ENCODE measurements around the gene SPECC1L.

The SPECC1L gene

DNA sequence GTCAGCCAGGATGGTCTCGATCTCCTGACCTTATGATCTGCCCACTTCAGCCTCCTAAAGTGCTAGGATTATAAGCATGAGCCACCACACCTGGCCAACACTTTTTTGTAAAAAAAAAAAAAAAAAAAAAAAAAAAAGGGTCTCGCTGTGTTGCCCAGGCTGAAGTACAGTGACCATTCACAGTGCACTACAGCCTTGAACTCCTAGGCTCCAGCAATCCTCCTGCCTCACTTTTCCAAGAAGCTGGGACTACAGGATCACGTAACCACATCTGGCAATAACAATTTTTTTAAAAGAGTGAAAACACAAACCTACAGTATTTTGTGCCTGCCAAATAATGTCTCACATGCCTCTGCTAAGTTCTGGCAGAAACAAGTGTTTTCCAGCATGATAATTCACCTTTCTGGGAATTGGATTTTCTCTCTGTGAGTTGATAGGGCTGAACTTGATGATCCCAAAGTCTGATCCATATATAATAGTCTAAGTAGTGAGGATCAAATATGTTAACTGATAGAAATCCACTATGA lies 187.3 kb downstream of the SPECC1L start:
- no peak for TF ChIP-seq EZH2phosphoT487 (IDR thresholded peaks at IDR 0.05; ENCODE audit: borderline replicate concordance)
- TF ChIP-seq, protein P1, sequence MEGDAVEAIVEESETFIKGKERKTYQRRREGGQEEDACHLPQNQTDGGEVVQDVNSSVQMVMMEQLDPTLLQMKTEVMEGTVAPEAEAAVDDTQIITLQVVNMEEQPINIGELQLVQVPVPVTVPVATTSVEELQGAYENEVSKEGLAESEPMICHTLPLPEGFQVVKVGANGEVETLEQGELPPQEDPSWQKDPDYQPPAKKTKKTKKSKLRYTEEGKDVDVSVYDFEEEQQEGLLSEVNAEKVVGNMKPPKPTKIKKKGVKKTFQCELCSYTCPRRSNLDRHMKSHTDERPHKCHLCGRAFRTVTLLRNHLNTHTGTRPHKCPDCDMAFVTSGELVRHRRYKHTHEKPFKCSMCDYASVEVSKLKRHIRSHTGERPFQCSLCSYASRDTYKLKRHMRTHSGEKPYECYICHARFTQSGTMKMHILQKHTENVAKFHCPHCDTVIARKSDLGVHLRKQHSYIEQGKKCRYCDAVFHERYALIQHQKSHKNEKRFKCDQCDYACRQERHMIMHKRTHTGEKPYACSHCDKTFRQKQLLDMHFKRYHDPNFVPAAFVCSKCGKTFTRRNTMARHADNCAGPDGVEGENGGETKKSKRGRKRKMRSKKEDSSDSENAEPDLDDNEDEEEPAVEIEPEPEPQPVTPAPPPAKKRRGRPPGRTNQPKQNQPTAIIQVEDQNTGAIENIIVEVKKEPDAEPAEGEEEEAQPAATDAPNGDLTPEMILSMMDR (conservative IDR thresholded peaks at IDR 0.05; ENCODE audit: low read length), result no peak
- Histone ChIP-seq H3K4me2 (ENCODE audit: low read depth, low read length, poor library complexity, severe bottlenecking) (no peak overlapping the region), H3F3A (ENCODE audit: low read depth) (no peaks in the 10 kb centered on the region), H3K79me2 (ENCODE audit: insufficient read depth, low read length) (no peaks in the 10 kb centered on the region), H3K27me3 (ENCODE audit: insufficient read depth, low read length, poor library complexity, severe bottlenecking) (no peaks in the 10 kb centered on the region), H3K4me1 (ENCODE audit: insufficient read depth, low read length, poor library complexity, severe bottlenecking) (peaks cover 11% of the 10 kb centered on the region), H3K9ac (ENCODE audit: low read depth, low read length, poor library complexity, severe bottlenecking) (no peak overlapping the region), H3K36me3 (ENCODE audit: insufficient read depth, low read length) (no peaks in the 10 kb centered on the region), H3K9me3 (ENCODE audit: insufficient read depth, low read depth, low read length) (no peaks in the 10 kb centered on the region), H3K4me3 (ENCODE audit: low read length, poor library complexity, severe bottlenecking) (no peak overlapping the region), H3K9me2 (replicated peaks; ENCODE audit: low read depth, low read length) (no peaks in the 10 kb centered on the region), H2AFZ (ENCODE audit: low read length) (no peak overlapping the region), H4K20me1 (ENCODE audit: insufficient read depth, low read length, poor library complexity, severe bottlenecking) (no peaks in the 10 kb centered on the region)

- Histone ChIP-seq H3K9me2 (replicated peaks; ENCODE audit: low read depth, low read length) (no peaks in the 10 kb centered on the region), H3K27me3 (ENCODE audit: insufficient read depth, low read length, poor library complexity, severe bottlenecking) (no peaks in the 10 kb centered on the region), H4K20me1 (ENCODE audit: insufficient read depth, low read length, poor library complexity, severe bottlenecking) (no peaks in the 10 kb centered on the region), H3K4me1 (ENCODE audit: insufficient read depth, low read length, poor library complexity, severe bottlenecking) (peaks cover 11% of the 10 kb centered on the region), H3K9ac (ENCODE audit: low read depth, low read length, poor library complexity, severe bottlenecking) (no peak overlapping the region), H2AFZ (ENCODE audit: low read length) (0 out of 2 replicates have a peak overlapping the region, but pooled peaks have one; percentile 32), H3K4me2 (ENCODE audit: low read depth, low read length, poor library complexity, severe bottlenecking) (no peak overlapping the region), H3K36me3 (ENCODE audit: insufficient read depth, low read length) (no peaks in the 10 kb centered on the region), H3K9me3 (ENCODE audit: insufficient read depth, low read depth, low read length) (no peaks in the 10 kb centered on the region), H3F3A (ENCODE audit: low read depth) (no peaks in the 10 kb centered on the region), H3K79me2 (ENCODE audit: insufficient read depth, low read length) (no peaks in the 10 kb centered on the region), H3K4me3 (ENCODE audit: low read length, poor library complexity, severe bottlenecking) (no peak overlapping the region)
- TF ChIP-seq EZH2phosphoT487 (IDR thresholded peaks at IDR 0.05; ENCODE audit: borderline replicate concordance), result no peak
- TF ChIP-seq, protein P1 (conservative IDR thresholded peaks at IDR 0.05; ENCODE audit: low read length), result no peak
Measured at GRCh38 chr22:24459911-24460310, 189.3 kb downstream of the SPECC1L start.

- no peak overlapping the region for H3K4me2 ChIP-seq (ENCODE audit: low read depth, low read length, poor library complexity, severe bottlenecking)
- H3K36me3 ChIP-seq (ENCODE audit: insufficient read depth, low read length), result no peaks in the 10 kb centered on the region
- H3K79me2 ChIP-seq (ENCODE audit: insufficient read depth, low read length), result no peaks in the 10 kb centered on the region
- no peaks in the 10 kb centered on the region for H4K20me1 ChIP-seq (ENCODE audit: insufficient read depth, low read length, poor library complexity, severe bottlenecking)
- H3K9me2 ChIP-seq (replicated peaks; ENCODE audit: low read depth, low read length), result no peaks in the 10 kb centered on the region
- peaks cover 15% of the 10 kb centered on the region for H3K4me1 ChIP-seq (ENCODE audit: insufficient read depth, low read length, poor library complexity, severe bottlenecking)
- H2AFZ ChIP-seq (ENCODE audit: low read length), result peak overlapping the region; percentile 64
- TF ChIP-seq, protein P1 (conservative IDR thresholded peaks at IDR 0.05; ENCODE audit: low read length), result no peak
- no peak for TF ChIP-seq EZH2phosphoT487 (IDR thresholded peaks at IDR 0.05; ENCODE audit: borderline replicate concordance)
- H3K9ac ChIP-seq (ENCODE audit: low read depth, low read length, poor library complexity, severe bottlenecking), result no peak overlapping the region
- H3K9me3 ChIP-seq (ENCODE audit: insufficient read depth, low read depth, low read length), result no peaks in the 10 kb centered on the region
- no peaks in the 10 kb centered on the region for H3K27me3 ChIP-seq (ENCODE audit: insufficient read depth, low read length, poor library complexity, severe bottlenecking)
- no peaks in the 10 kb centered on the region for H3F3A ChIP-seq (ENCODE audit: low read depth)
- no peak overlapping the region for H3K4me3 ChIP-seq (ENCODE audit: low read length, poor library complexity, severe bottlenecking)
Measured at GRCh38 chr22:24460418-24461089, 189.9 kb downstream of the SPECC1L start.

Data from Loucy (cell line).